HEK293T (cell line): ENCODE results near the gene RPL31.

Source experiments
- CTCF ChIA-PET: fragments of 350-600 bp; formaldehyde crosslinking; extraction: SDS; loops from one replicate; lab custom pipeline; 2021; ENCODE audit warnings: antibody characterized with exemption, inconsistent platforms; lab: Yijun Ruan, JAX
- POLR2A ChIA-PET: fragments of 350-600 bp; formaldehyde crosslinking; extraction: SDS; loops from one replicate; lab custom pipeline; 2020; ENCODE audit warnings: antibody characterized with exemption, inconsistent platforms; lab: Yijun Ruan, JAX
- DNase-seq: peaks from one replicate; pipeline ENCODE4 v3.0.0; 2012; ENCODE audit warnings: mixed read lengths; ENCODE audit errors: extremely low spot score
- ARNT ChIP-seq: fragments of 450-650 bp; IDR thresholded peaks from 2 replicates; pipeline ENCODE4 v1.6.1; 2017; ENCODE audit warnings: mild to moderate bottlenecking
- BHLHE40 ChIP-seq: fragments of 450-650 bp; IDR thresholded peaks from 2 replicates; pipeline ENCODE4 v1.6.1; 2016; ENCODE audit warnings: mild to moderate bottlenecking, moderate library complexity, borderline replicate concordance
- CTBP1 ChIP-seq: fragments of 450-650 bp; IDR thresholded peaks from 2 replicates; pipeline ENCODE4 v1.6.1; 2016; ENCODE audit warnings: borderline replicate concordance
- ELF4 ChIP-seq: fragments of 450-650 bp; IDR thresholded peaks from 2 replicates; pipeline ENCODE4 v1.6.1; 2017; ENCODE audit warnings: antibody characterized with exemption
- FOXA1 ChIP-seq: fragments of 450-650 bp; IDR thresholded peaks from 2 replicates; pipeline ENCODE4 v1.6.1; 2016; ENCODE audit warnings: mild to moderate bottlenecking
- FOXK2 ChIP-seq: fragments of 450-650 bp; IDR thresholded peaks from 2 replicates; pipeline ENCODE4 v1.6.1; 2016; ENCODE audit warnings: mild to moderate bottlenecking
- FOXM1 ChIP-seq: fragments of 450-650 bp; IDR thresholded peaks from 2 replicates; pipeline ENCODE4 v1.6.1; 2017; ENCODE audit warnings: mild to moderate bottlenecking, borderline replicate concordance
- HDGF ChIP-seq: fragments of 450-650 bp; IDR thresholded peaks from 2 replicates; pipeline ENCODE4 v1.6.1; 2017; ENCODE audit warnings: antibody characterized with exemption, borderline replicate concordance
- L3MBTL2 ChIP-seq: fragments of 450-650 bp; conservative IDR thresholded peaks from 2 replicates; pipeline ENCODE4 v1.6.1; 2016; ENCODE audit warnings: mild to moderate bottlenecking
- LEF1 ChIP-seq: fragments of 450-650 bp; IDR thresholded peaks from 2 replicates; pipeline ENCODE4 v1.6.1; 2017; ENCODE audit warnings: mild to moderate bottlenecking, borderline replicate concordance
- NFRKB ChIP-seq: fragments of 450-650 bp; IDR thresholded peaks from 2 replicates; pipeline ENCODE4 v1.6.1; 2016; ENCODE audit warnings: mild to moderate bottlenecking, moderate library complexity
- SP1 ChIP-seq: fragments of 450-650 bp; IDR thresholded peaks from 2 replicates; pipeline ENCODE4 v1.6.1; 2017
- SUZ12 ChIP-seq: fragments of 450-650 bp; IDR thresholded peaks from 2 replicates; pipeline ENCODE4 v1.6.1; 2016; ENCODE audit warnings: mild to moderate bottlenecking
- TARDBP ChIP-seq: fragments of 450-650 bp; IDR thresholded peaks from 2 replicates; pipeline ENCODE4 v1.6.1; 2016
- ZNF384 ChIP-seq: fragments of 450-650 bp; IDR thresholded peaks from 2 replicates; pipeline ENCODE4 v1.6.1; 2016
- TF ChIP-seq, protein P1 (sequence below): fragments of 450-650 bp; IDR thresholded peaks from 2 replicates; pipeline ENCODE4 v1.6.1; 2016

Gene RPL31

DNA sequence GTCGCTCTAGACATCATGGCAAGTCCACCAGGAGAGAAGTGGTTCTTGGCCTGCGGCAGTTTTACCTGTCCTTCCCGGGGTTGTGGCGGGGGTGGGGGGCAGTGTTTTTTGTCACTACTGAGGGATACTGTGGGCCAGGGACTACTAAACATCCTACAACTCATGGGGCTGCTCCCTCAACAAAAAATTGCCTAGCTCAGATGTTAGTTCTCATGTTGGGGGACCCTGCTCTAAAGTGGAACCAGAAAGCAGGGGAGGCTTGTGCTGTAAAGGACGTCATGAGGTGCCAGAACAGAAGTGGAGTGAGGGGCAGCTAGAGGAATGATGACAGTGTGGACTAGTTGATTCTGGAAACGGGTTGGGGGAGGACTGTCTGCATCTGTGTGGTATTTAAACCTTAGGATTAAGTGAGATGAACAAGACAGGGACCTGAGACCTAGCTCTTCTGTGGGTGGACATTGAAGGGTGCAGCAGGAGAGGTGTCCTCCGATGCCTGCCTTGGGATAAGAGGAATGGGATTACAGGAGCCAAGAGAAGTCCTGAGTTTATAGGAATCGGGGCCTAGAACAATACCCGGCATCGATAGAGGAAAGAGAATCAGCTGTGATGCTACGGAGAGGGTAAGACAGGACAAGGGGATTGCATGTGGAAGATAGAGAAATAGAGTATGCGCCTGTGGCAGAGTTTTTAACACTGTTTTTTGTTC lies 2.7 kb downstream of the RPL31 start:
- CTCF ChIA-PET, result no interaction called here
- TF ChIP-seq NFRKB (no peak), FOXM1 (no peak), LEF1 (no peak), FOXA1 (no peak), ARNT (no peak), ELF4 (no peak), TARDBP (no peak), BHLHE40 (no peak), HDGF (no peak), FOXK2 (no peak)
- TF ChIP-seq, protein P1, sequence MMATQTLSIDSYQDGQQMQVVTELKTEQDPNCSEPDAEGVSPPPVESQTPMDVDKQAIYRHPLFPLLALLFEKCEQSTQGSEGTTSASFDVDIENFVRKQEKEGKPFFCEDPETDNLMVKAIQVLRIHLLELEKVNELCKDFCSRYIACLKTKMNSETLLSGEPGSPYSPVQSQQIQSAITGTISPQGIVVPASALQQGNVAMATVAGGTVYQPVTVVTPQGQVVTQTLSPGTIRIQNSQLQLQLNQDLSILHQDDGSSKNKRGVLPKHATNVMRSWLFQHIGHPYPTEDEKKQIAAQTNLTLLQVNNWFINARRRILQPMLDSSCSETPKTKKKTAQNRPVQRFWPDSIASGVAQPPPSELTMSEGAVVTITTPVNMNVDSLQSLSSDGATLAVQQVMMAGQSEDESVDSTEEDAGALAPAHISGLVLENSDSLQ, result no peak
- no peak for DNase-seq
- POLR2A ChIA-PET, result interaction anchor here (1.2 kb wide), 1 partner anchor 31 kb away, joined by 4 read pairs; no protein-coding TSS in a partner anchor

DNA sequence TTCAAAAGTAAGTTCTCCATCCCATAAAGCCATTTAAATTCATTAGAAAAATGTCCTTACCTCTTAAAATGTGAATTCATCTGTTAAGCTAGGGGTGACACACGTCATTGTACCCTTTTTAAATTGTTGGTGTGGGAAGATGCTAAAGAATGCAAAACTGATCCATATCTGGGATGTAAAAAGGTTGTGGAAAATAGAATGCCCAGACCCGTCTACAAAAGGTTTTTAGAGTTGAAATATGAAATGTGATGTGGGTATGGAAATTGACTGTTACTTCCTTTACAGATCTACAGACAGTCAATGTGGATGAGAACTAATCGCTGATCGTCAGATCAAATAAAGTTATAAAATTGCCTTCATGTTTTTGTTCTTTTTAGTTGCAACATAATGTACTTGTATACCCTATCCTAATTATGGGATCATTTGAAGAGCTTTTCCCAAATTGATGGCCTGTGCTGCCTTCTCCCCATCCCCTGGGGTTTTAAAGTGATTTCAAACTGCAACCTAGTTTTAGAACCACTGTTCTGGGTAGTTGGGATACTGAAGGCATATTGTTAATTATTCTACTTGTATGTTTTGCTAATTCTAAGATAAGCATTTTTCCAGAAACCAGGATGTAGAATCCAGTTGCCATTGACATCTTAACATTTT lies 4.1 kb downstream of the RPL31 start:
- ChIA-PET POLR2A (no interaction called here), CTCF (no interaction called here)
- TF ChIP-seq L3MBTL2 (no peak), HDGF (no peak), FOXK2 (no peak), FOXA1 (no peak), TARDBP (no peak), NFRKB (no peak), ELF4 (no peak), FOXM1 (no peak), CTBP1 (no peak), SP1 (no peak), BHLHE40 (no peak), ARNT (no peak)
- TF ChIP-seq, protein P1, result no peak
- DNase-seq, result no peak

DNA sequence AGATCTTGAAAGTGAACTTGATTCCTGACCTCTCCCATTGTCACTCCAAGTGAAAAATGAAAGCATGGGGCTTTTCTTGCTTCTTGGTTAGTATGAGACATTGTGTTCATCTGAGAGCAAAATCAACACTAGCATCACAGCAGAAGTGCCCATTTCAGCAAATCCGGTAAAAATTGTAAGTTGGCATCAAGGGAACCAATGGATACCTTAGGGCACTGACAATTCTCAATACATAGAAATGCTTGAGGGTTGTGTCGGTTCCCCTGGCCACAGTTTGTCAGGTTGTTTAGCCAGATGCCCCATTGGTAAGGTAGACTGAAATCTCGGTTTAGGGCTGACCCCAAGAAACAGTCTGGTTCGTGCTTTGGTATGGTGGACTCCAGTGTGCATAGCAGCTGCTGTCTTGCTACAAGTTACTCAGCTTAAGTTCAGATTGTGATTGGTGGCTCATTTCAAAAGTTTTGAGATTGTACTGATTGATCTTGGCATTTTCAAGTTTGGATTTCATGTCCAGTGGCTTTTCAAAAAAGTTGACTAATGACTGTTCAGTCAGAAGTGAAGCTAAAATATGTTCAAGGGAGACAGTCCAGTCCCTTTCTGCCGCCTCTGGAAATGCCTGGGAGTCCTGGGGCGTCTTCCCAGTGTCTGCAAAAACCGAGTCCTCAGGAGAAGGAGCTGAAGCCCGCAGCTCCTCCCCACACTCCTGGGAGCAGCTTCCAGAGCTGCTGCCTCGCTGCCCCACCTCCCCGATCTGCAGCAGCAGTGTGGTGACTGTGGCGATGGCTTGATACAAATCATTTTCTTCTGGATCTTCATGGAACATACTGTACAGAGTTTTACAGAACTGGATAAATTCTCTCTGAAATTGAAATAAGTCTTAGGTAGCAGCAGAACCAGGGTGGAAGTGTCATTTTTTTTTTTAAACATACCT lies 5.6 kb downstream of the RPL31 start:
- DNase-seq, result no peak
- TF ChIP-seq, protein P1, result no peak
- TF ChIP-seq TARDBP, result no peak
- TF ChIP-seq FOXA1, result no peak
- no peak for TF ChIP-seq ZNF384
- no peak for TF ChIP-seq HDGF
- no peak for TF ChIP-seq SP1
- TF ChIP-seq FOXK2, result no peak
- no peak for TF ChIP-seq NFRKB
- TF ChIP-seq FOXM1, result no peak
- no peak for TF ChIP-seq CTBP1
- no peak for TF ChIP-seq SUZ12
- POLR2A ChIA-PET, result interaction anchor here (1.1 kb wide), 1 partner anchor 198 kb away, joined by 6 read pairs; no protein-coding TSS in a partner anchor
- CTCF ChIA-PET, result interaction anchor here (0.7 kb wide), 1 partner anchor 198 kb away, joined by 5 read pairs; no protein-coding TSS in a partner anchor

DNA sequence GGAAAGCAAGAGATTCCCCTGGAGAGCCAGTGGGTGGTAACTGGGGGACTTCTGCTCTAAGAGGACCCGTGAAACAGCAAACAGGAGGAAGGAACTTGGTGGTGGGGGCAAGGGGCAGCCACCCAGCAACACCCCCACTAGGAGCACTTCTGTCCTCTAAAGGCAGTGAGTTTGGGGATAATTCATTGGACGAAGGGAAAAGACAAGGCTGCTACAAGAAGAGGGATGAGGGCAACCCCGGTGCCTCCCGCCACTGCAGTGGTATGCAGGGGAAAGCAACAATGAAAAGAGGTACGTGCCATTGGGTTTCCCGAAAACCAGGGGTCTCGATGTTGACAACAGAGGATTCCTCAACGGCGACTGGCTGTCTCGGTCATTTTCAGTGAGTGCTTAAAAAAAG lies 9.1 kb downstream of the RPL31 start:
- no peak for TF ChIP-seq ARNT
- no peak for TF ChIP-seq FOXM1
- ChIA-PET CTCF (no interaction called here), POLR2A (interaction anchor here (2.2 kb wide), 1 partner anchor 8 kb away, joined by 14 read pairs; the partner anchor contains the start of gene RPL31)
- no peak for DNase-seq

DNA sequence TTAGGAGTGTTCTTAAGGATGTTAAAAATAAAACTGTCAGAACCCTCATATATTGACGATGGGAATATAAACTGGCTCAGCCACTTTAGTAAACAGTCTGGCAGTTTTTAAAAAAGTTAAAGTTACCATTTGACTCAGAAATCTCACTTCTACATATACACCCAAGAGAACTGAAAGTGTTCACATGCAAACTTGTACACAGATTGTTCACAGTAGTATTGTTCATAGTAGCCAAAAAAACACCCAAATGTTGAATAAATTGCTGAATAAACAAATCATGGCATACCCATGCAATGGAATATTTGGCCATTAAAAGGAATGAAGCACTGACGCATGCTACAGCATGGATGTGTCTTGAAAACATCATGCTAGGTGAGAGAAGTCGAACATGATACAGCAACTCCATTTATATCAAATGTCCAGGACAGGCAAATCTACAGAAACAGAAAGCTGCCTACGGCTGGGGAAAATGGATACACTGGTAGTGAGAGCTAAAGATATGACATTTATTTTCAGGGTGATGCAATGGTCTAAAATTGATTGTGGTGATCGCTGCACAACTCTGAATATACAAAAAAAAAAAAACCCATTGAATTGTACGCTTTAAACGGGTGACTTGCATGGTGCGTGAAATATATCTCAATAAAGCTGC lies 10.1 kb downstream of the RPL31 start:
- no peak for DNase-seq
- POLR2A ChIA-PET, result interaction anchor here (2.2 kb wide), 1 partner anchor 10 kb away, joined by 14 read pairs; the partner anchor contains the start of gene RPL31
- no peak for TF ChIP-seq ZNF384
- no peak for TF ChIP-seq BHLHE40
- TF ChIP-seq SUZ12, result no peak
- TF ChIP-seq CTBP1, result no peak
- no peak for TF ChIP-seq ELF4
- TF ChIP-seq HDGF, result no peak
- TF ChIP-seq NFRKB, result no peak
- no peak for TF ChIP-seq TARDBP
- TF ChIP-seq, protein P1, result no peak
- no peak for TF ChIP-seq FOXK2
- TF ChIP-seq SP1, result no peak
- CTCF ChIA-PET, result interaction anchor here (0.7 to 1.6 kb wide), 6 partner anchors 10 to 362 kb away, joined by 3 to 5 read pairs (median 4); no protein-coding TSS in a partner anchor
